AG08395 (cell line): ENCODE results near the gene DNAJC16.
"Not testable (repeated sequence)": the region's sequence is repeated elsewhere in the genome, so short reads cannot be mapped to it uniquely, and the experiment has no call there.

Source experiments
- DNase-seq: peaks from one replicate; pipeline ENCODE4 v3.0.0; 2012; ENCODE audit warnings: mixed read lengths, low spot score

The DNAJC16 gene

GRCh38 chr1:15507278-15507677 is 19.4 kb upstream of the DNAJC16 start:
- DNase-seq, result no peak

GRCh38 chr1:15508700-15509487 is 17.8 kb upstream of the DNAJC16 start:
- no peak for DNase-seq

- DNase-seq, result no peak
These were observed 17.1 kb upstream of the DNAJC16 start for GRCh38 chr1:15509586-15509985.

- DNase-seq, result peak; percentile 38
These were observed 15.8 kb upstream of the DNAJC16 start for GRCh38 chr1:15510611-15511405.

- DNase-seq, result no peak
These were observed 13.5 kb upstream of the DNAJC16 start for GRCh38 chr1:15513192-15513591.

- DNase-seq, result no peak
These were observed 12.7 kb upstream of the DNAJC16 start for GRCh38 chr1:15513919-15514318.

GRCh38 chr1:15514557-15514956 is 12.1 kb upstream of the DNAJC16 start:
- DNase-seq, result not testable (repeated sequence)

- no peak for DNase-seq
These were observed 11.5 kb upstream of the DNAJC16 start for GRCh38 chr1:15515022-15515663.

GRCh38 chr1:15519625-15520024 is 7.0 kb upstream of the DNAJC16 start:
- DNase-seq, result no peak

- not testable (repeated sequence) for DNase-seq
These were observed 5.3 kb upstream of the DNAJC16 start for GRCh38 chr1:15521206-15521906.

- DNase-seq, result no peak
These were observed 4.1 kb upstream of the DNAJC16 start for GRCh38 chr1:15522551-15522950.

- peak; percentile 21 for DNase-seq
These were observed 3.3 kb upstream of the DNAJC16 start for GRCh38 chr1:15523104-15524020.

- DNase-seq, result no peak
These were observed 2.7 kb upstream of the DNAJC16 start, which contains the start of gene CASP9 for GRCh38 chr1:15524021-15524282. Gene CASP9 (minus strand): TSS chr1:15524215. CDS start chr1:15524200, 15 bp downstream.

- peak; percentile 98 for DNase-seq
These were observed 2.2 kb upstream of the DNAJC16 start for GRCh38 chr1:15524283-15525049.

- no peak for DNase-seq
These were observed 1.3 kb upstream of the DNAJC16 start for GRCh38 chr1:15525050-15526020.

- no peak for DNase-seq
These were observed 593 bp upstream of the DNAJC16 start for GRCh38 chr1:15526021-15526489.

GRCh38 chr1:15531003-15531402 is 4.4 kb downstream of the DNAJC16 start:
- DNase-seq, result no peak

- DNase-seq, result no peak
These were observed 5.0 kb downstream of the DNAJC16 start for GRCh38 chr1:15531682-15532081.

- DNase-seq, result no peak
These were observed 12.1 kb downstream of the DNAJC16 start for GRCh38 chr1:15538771-15539170.
